Right ventricle myocardium inferior (tissue), 1 donor: ENCODE results near the gene GNAS-AS1. TPM values are rescaled to one million over a fixed set of nuclear protein-coding genes. Genes with fewer than 3 reads are reported as not detected.

Source experiments
- ATAC-seq: fragments of 200-7000 bp; cut with Tn5 transposase; one replicate; pipeline ENCODE4 v1.9.1; 2020; ENCODE audit warnings: mild to moderate bottlenecking, moderate library complexity
- DNase-seq: peaks from one replicate; pipeline ENCODE4 v3.0.0; 2021; ENCODE audit errors: missing footprints
- intact Hi-C: fragments of 100-400 bp; cut with DNase I; formaldehyde crosslinking; loops from one replicate; pipeline ENCODE4 v1.11.0; 2022
- total RNA-seq: library from RNA; stranded (reverse); fragmentation: NEBNext Ultra II Directional; extraction: Animal tissue kit (Norgen Biotek cat#: 25700); gene quantifications from one replicate; pipeline ENCODE4 v1.2.1, GENCODE V29; 2021
- donor health status: DM: no; HTN: yes; CAD: no; lungs with severe emphysema.

The GNAS-AS1 gene
- total RNA-seq, 1 donor from 2014 or later: 0.38 TPM

DNA sequence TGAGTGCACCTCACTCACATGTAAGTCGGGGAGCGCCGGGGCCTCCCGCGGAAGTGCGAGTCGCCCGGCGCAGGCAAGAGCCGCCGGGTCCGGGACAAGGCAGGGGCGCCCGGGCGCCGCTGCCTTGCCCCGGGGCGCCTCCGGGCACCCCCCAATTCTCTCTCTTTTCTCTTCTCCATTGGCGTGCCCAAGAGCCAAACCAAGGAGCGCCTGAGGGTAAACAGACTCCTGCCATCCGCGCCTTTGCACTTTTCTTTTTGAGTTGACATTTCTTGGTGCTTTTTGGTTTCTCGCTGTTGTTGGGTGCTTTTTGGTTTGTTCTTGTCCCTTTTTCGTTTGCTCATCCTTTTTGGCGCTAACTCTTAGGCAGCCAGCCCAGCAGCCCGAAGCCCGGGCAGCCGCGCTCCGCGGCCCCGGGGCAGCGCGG is 38.6 kb upstream of the GNAS-AS1 start:
- DNase-seq (no peak), ATAC-seq (no peak)
- intact Hi-C loops: no loop called here

DNA sequence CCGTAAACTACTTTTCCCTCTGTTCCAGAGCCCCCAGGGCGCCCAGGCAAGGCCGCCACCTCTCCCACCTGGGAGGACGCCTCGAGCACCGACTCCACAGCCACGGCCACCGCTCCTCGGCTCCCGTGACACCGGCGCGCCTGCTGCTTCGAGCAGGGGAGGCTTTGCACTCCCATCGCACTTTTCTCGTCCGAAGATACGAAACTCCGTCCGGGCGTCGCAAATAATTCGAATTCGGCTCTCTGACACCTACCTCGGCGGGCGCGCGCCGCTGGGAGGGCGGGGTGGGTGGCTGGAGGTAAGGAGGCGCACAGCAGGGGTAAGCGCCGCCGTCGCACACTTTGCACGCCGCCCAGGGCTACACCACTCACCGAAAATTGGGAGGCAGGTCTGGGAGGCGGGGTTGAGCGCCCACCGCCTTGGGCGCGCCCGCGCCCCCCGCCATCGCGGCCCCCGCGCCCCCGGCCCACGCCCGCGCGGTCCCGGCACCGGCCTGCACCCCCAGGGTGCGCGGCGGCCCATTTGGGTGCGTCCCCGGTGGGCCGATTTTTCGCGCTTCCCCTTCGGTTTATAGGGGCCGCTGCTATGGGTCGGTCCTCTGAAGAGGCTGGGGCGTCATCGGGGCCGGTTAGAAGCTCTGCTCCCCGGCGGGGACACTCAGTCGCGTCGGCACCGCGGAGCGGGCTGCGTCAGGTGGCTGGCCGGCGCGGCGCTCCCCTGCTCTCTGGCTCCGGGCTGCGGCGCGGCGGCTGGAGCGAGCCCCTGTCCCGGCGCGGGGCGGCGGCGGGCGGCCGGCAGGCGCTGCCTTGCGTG is 38.0 kb upstream of the GNAS-AS1 start:
- ATAC-seq (peak; percentile 60), DNase-seq (peak; percentile 90)
- intact Hi-C loops: no loop called here

- intact Hi-C loops: no loop called here
- no peak for ATAC-seq
- no peak for DNase-seq
Observed at GRCh38 chr20:58888103-58888502, 37.4 kb upstream of the GNAS-AS1 start.

GRCh38 chr20:58886546-58886945 is 35.8 kb upstream of the GNAS-AS1 start:
- ATAC-seq: no peak

DNA sequence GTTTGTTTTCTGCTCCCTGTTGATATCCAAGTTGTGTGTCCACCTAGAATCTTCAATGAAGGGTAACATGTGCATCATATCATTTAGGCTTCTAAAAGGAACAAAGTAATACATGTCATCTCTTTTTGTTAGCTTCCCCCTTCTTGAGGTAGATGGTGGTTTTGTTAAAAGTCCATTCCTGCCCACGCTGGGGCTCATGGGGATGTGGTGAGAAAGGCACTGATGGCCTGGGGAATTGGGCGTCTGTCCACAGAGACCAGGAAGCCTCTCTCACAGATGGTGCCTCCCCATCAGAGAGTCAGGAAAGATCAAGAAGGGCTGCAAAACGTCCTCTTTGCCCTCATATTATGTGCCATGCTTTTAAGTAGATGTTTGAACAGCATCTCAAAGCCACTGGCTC is 34.3 kb upstream of the GNAS-AS1 start:
- intact Hi-C loops: no loop called here
- DNase-seq (no peak), ATAC-seq (no peak)

More at GRCh38 chr20:58886546-58886945, 35.8 kb upstream of the GNAS-AS1 start:
- DNase-seq: no peak
- intact Hi-C loops: no loop called here

DNA sequence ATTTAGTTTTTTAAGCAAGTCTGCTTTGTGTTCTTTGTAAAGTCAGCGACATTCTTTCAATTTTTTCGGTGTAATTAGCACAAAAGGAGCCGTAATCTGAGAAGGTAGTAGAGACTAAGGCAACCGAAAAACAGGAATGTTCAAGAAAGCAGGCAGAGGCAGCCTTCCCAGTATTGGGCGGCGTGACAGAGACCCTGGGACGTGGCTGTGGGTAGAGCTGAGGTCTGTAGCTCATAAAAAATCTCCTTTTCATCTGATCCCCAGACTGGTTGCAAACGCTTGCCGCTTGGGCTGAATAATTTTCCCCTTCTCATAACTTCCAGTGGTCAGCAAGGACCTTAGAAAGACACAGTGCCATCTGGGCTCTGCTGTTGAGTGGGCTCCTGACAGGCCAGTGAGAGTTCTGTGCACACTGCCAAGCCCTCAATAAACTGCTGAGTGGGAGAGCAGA is 32.6 kb upstream of the GNAS-AS1 start:
- DNase-seq: peak; percentile 26
- ATAC-seq: no peak
- intact Hi-C loops: no loop called here

DNA sequence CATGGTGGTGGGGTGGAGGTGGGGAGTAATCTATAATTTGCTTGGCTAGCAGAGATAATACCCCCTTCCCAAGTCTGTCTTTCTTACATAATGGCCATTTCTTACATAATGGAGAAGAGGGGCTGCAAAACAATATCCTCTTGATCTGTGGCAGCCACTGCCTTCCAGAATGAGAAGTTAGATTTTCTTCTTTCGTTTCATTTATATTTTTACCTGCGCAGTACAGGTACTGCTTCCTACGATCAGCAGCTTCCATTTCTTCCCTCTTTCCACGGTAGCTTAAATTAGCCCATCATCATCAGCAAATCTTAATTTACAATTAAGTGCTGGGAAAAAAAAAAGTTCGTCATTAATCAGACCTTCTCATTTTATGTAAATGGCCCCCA is 32.0 kb upstream of the GNAS-AS1 start:
- intact Hi-C loops: no loop called here
- ATAC-seq (no peak), DNase-seq (no peak)

DNA sequence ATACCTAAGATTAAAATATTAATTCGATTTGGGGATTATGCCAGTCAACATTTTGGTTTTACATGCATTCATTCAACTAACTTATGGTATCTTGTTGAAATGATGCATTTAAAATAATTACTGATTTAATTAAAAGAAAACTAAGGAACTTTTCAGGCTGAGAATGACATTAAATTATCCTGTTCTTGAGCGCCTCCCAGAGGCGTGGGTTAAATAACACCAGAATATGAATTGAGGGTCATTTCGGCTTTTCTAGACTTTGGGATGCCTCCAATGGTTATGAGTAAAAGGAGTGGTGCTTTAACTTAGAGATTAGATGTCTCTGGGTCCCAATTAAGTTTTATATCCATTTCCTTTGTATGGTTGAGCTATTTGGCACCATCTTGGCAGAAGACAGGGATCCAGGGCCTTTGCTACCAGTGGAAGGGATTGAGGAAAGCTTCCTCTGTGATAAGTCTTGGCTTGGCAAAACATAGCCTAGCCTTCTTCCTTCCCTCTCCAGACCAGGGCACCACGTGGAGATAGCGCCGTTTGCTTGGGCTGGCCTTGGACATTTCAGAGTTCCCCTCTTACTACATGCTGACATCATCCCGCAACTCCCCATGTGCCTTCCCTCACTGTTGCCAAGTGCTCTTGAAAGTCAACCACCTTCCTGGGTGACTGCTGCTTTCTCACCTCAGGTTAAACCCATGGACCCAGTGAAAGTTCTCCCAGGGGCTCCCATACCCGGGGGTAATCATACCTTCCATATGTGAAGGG is 30.5 kb upstream of the GNAS-AS1 start:
- intact Hi-C loops: no loop called here
- no peak for DNase-seq
- no peak for ATAC-seq

DNA sequence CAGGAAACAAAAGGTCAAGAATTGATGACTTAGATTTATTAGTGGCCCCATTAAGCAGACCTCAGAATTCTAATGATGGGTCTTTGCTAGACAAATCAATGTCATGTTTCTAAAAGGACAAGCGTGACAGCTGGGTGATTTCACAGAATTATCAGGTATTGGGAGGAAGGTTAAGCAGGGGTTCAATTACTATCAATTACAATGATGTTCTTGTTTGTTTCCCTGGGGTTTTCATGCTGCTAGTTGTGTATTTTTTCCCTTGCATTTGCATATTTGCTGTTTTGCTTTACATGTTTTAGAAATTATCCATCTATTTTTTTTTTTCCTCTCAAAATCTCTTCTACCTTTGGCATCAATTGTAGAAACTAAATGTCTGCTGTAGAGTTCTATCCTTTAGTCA is 29.7 kb upstream of the GNAS-AS1 start:
- ATAC-seq (no peak), DNase-seq (no peak)
- intact Hi-C loops: no loop called here

DNA sequence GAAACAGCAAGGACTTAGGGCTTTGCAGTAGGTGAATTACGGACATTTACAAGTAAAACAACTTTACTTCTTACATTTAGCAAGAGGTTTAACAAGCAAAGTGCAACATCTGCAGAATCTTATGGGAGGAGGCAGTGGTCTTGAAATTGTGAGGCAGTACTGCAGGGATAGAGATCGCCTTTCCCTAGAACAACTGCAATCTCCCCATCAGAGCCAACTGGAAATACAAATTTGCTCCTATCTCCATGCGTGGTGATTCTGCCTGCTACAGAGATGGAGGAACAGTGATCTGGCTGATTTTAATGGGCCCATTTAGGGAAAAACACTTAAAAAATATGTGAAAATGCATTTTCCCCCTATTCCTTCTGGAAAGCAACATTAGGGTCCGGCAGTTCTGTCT is 27.7 kb upstream of the GNAS-AS1 start:
- intact Hi-C loops: loop anchor here (10.0 kb wide), 1 partner anchor 196 kb away; no protein-coding TSS in a partner anchor
- DNase-seq (no peak), ATAC-seq (no peak)

GRCh38 chr20:58877976-58878360 is 27.3 kb upstream of the GNAS-AS1 start:
- intact Hi-C loops: loop anchor here (10.0 kb wide), 1 partner anchor 197 kb away; no protein-coding TSS in a partner anchor
- ATAC-seq (no peak), DNase-seq (no peak)

DNA sequence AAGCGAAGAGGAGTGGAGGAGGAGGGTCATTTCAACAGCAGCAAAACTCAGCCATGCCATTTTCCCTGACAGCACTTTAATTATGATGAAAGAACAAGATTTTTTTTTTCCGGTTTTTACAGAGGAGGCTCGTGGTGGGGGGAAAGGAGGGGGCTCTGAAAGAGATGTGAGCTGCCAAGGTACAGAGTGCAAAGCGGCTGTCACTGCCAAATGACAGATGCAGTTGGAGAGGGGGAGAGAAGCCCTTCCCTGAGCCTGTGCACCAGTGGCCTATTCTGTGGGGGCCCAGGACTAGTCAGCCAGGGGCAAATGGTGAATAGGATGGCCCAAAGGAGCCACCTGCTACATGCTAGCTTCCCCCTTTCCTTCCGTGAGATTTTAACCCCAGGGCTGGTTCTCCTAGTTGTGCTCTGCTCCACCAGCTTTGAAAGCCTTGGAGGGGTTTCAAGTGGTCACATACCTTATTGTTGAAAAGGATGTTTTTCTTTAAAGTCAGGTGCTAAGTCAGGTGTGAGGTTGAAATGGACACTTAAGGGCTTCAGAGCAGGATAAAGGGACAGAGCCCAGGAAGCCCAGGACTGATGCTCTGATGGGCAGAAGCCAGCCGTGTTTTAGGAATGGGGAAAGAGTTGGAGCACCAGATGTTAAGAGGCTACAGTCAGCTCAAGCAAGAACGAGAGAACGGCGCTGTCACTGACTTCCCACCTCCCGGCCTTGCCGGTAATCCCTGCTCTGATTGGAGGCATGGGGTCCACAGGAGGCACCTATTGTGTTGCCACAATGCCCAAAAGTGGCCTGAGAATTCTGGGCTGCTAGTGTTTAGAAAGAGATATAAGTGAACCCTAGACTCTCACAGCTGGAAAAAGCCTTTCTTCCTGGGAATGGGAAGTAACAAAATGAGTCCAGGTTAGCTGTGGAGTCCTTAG is 26.6 kb upstream of the GNAS-AS1 start:
- no peak for ATAC-seq
- intact Hi-C loops: loop anchor here (10.0 kb wide), 1 partner anchor 197 kb away; no protein-coding TSS in a partner anchor
- no peak for DNase-seq

DNA sequence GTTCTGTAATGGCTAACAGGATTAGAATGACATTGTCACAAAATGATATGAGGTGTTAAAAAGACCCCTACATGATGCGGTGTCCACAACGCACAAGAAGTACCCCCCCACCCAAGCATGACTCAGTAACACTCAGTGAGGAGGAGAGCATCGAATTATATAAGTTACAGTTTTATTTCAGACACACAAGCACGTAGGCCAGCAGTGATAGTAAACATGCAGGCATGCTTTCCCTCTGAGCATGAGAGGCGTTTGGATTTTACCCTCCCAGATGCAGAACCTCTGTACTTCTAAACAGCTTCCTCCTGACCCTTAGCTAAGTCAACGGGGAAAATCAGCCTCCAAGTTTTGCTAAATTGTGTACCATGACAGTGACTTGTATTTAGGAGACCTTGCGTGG is 25.7 kb upstream of the GNAS-AS1 start:
- no peak for DNase-seq
- intact Hi-C loops: loop anchor here (10.0 kb wide), 1 partner anchor 198 kb away; no protein-coding TSS in a partner anchor
- ATAC-seq: no peak

DNA sequence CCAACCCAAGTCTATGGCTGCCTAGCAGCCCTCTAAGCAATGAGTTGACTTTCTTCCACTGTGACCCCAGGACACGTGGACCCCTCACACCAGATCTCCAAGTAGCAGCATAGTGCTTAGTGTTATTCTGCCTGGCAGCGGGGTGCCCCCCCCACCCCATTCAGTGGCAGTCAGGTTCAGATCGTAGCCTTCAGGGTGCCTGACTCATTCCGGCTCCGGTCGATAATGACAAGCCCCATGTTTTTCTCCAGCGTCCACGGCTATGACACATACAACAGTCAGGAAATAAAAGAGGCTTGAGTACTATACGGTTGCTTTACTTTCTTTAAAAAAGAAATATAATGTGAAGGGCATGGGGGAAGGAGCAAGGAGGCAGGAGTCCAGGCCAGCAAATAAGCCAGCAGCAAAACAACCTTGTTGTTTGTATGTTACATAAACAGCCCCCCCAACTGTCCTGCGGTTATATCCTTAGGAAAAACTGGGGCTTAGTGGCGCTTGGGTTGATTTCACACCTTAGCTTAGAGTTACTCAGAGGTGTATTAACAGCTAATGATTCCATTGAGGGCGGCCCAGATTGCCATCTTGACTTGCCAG is 24.9 kb upstream of the GNAS-AS1 start:
- ATAC-seq: no peak

DNA sequence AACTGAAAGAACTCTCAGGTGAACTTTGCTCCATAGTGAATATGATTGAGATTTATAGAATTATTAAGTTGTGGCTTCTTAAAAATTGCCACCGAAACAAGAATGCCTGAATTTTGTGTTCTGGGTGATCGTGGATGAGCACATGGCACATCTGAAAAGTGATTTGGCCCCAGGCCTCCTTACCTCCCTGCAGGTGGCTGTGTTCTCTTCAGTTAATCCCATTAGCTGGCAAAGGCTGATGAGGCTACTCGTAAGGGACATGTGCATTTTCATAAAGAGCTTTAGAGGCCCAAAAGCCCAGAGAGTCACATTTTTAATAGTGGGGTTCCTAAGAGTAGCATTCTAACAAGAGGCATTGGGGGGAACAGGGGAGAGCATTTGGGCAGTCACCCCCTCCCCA is 24.4 kb upstream of the GNAS-AS1 start:
- DNase-seq (no peak), ATAC-seq (no peak)
- intact Hi-C loops: loop anchor here (10.0 kb wide), 1 partner anchor 200 kb away; no protein-coding TSS in a partner anchor

More for the DNA sequence above, 24.9 kb upstream of the GNAS-AS1 start:
- intact Hi-C loops: loop anchor here (10.0 kb wide), 1 partner anchor 199 kb away; no protein-coding TSS in a partner anchor
- no peak for DNase-seq

- no peak for ATAC-seq
- no peak for DNase-seq
- intact Hi-C loops: loop anchor here (5.0 to 10.0 kb wide), 2 partner anchors 200 to 583 kb away; no protein-coding TSS in a partner anchor
Observed at GRCh38 chr20:58874469-58874868, 23.8 kb upstream of the GNAS-AS1 start.

GRCh38 chr20:58871533-58872102 is 20.9 kb upstream of the GNAS-AS1 start:
- DNase-seq (no peak), ATAC-seq (no peak)
- intact Hi-C loops: loop anchor here (2.0 to 10.0 kb wide), 3 partner anchors 203 to 625 kb away; no protein-coding TSS in a partner anchor
